Glomerular endothelial cell (primary cell): ENCODE measurements around the gene SHISA6. TPM values are rescaled to one million over a fixed set of nuclear protein-coding genes. Genes with fewer than 3 reads are reported as not detected.

ENCODE experiments used
- DNase-seq: peaks from one replicate; pipeline ENCODE4 v3.0.0-alpha.2; 2011; ENCODE audit warnings: low read depth, low spot score; ENCODE audit errors: extremely low read depth
- total RNA-seq: library from RNA; depleted of rRNA; stranded (reverse); fragments of >200 nt; gene quantifications from 2 replicates; pipeline ENCODE4 v1.2.3, GENCODE V29; 2015

The SHISA6 gene
- total RNA-seq, 1 donor from 2014 or later: not detected

DNA sequence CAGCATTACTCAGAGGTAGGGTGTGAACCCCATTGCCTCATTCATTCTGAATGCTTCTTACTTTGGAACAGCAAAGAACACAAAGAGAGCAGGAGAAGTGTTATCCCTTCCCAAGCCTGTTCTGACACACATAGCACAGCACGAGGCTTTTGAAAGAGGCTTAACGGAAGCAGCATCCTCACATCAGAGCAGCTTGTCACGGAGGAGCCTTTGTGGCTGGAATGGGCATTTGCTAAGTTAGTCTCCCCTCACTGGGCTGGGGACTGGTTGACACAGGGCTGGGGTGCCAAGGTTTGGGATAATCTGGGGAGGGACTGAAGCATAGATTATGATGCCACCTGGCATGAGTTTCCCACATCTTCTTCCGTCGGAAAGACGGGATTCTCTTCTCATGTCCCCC is 189.7 kb downstream of the SHISA6 start:
- DNase-seq: no peak

DNA sequence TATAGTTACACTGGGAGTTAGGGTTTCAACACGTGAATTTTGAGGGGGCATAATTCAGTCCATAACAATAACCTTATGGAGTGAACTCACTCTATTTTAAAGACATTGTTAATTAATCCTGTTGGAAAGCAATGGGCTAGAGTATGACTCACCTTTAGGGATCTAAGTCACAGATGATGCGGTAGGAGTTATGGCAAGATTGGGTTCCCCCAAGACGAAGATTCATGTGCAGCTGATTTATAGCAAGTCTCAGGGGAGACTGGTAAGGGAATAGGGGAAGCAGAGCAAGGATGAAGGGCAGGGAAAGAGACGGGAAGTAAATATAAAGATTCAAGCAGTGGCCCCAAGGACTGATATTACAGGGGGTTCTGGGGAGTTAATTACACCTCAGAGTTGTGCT is 197.7 kb downstream of the SHISA6 start:
- no peak for DNase-seq

DNA sequence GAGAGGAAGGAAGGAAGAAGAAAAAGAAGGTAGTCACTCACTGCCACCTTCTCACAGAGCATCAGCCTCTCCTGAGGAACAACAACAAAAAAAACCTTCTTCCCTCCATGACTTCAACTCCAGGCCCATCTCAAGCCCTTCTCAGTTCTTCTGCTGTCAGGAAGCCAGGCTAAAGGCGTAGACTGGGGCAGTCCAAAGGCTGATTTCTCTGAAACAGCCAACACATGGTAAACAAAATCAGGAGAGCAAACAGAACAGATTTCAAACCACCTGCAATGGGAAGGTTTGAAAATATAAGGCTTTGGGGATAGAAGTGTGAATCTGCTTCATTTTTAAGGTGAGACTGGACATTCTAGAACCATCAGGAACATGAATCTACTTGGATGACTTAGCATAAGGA is 200.0 kb downstream of the SHISA6 start:
- no peak for DNase-seq

DNA sequence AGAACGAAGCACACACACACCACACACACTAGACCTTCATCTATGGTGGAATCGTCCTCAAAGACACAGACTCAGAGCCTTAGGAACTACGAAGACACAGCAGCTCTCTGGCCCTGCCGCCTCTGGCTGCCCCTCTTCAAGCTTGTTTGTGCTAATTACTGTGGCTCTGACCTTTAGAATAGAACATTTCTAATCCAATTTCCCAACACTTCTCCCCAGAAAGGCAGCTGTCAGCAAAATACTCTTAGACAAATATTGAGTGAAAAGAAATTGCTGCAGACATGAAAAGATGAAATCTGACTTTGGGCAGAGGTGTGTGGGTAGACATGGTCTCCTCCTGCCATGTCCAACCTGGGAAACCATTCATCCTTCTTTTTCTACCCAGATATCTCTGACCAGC is 205.3 kb downstream of the SHISA6 start:
- DNase-seq: no peak

DNA sequence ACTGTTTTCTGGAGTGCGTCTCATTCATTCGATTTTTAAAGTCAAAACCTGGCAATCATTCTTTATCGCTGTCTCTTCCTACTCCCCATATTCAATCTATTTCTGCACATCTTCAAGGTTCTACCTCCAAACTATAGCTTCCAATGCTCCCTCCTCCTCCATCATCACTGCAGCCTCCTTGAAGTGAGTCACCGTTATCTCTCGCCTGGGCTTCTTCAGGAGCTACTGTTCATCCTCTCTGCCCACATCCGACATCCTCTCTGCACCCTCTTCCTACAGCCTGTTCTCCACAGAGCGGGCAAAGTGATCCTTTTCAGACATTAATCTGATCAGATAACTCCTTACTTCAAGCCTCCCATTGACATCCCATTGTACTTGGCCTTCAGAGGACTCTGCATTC is 213.1 kb downstream of the SHISA6 start:
- no peak for DNase-seq

DNA sequence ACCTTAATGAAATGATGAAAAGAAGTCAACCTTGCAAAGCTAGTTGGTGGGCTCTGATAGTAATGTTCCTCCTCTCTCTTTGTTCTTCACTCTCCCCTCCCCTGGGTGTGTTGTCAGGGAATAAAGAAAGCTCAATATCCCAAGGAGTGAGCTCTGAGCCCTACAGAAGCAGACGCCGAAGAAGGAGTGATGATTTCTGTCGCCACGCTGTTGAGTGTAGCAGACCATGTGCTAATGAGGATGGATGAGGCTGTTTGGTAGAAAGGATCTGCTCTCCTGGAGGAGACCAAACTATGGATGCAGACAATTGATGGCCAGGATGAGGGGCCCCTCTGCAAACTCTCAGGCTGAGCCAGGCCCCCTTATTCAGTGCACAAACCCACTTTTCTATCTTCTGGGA is 217.3 kb downstream of the SHISA6 start:
- no peak for DNase-seq

DNA sequence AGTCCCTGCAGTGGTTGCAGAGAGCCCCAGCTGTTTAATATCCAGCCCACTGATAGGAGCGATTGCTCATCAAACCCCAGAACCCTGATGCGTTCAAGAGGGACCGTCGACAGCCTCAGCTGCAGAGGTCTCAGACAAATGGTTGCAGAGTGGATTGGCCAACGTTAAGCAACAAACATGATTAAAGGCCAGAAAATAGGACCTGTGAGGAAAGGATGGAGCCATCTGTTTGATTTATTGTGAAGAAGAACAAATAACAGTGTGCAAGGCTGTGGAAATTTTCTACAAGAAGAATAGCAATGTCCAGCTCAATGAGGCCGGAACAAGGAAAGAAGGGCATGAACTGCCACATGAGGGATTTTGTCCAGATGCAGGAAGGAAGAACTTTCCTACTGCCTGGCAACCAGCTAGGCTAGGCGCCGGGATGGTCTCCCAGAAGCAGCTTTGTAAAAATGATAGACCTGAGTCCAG is 218.9 kb downstream of the SHISA6 start:
- no peak for DNase-seq

DNA sequence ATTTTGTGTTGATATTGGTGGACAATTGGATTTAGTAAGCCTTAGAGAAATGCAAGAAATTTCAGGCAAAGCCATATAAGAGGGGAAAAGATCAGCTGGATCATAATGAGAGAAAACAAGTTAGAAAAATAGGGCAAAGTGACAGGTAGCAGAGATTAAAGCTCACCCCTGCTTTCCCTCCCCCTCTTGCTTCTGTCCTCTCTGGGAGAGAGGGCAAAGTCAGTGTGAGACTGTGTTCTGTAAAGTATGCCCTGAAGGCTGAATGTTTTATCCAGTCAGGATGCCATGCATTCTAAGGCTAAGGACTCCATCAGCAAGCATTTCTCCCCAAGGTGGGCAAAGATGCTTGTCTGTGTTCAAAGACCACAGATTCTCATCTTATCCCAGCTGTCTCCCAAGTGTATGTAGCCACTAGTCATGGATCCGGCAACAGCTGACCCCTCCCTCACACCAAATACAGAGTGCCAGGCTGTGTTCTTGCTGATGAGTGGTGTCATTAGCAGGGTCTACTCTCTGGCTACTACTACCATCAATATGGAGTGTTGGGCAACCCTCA is 221.1 kb downstream of the SHISA6 start:
- no peak for DNase-seq

DNA sequence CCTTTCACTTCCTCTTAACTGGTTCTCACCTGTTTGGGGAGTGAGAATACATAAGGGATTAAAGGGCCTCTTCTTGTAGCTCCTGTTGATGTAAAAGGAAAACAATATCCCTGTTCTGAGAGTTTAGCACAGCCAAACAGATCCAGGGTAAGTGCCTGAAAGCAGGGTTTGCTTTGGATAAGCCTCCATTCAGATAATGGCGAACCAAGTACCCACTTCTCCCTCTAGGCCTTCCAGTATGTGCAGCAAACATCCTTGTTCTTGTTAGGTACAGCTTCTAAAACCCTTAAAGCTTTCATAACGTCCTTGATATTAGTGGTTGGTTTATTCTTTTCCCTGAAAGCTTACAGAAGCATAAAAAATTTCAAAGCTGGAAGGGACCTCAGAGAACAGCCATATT is 226.6 kb downstream of the SHISA6 start:
- no peak for DNase-seq

DNA sequence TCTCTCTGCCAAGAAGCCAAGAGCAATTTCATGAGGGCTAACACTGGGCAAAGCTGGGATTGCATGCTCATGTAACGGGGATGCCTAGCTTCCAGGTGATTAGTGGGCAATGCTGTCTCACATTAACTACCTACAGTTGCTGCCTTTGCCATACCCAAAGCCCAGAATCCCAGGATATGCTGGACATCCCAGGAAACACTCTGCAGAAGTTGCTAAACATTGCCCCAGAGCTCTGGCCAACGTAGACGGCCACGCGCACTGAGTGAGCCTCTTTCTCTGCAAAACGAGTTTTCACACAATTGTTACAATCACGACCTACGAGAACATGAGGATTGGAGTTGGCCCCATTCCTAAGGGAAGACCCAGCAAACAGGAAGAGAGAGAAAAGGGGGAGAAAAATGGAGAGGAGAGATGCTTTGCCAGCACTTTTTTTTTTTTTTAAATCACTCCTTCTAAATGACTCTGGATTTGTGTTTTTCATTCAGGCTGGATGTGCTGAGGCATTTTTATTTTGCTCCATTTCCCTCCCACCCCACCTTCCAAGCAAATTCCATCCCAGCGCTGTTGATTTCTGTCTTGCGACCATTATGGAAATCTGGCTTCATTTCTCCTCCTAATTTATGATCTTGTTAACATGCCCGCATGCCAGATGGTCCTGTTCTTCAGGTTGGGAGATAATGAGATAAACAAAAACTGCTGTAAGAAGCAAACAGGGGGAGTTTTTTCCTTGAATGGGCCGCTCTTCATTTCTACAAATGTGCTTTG is 244.5 kb downstream of the SHISA6 start:
- DNase-seq: no peak

DNA sequence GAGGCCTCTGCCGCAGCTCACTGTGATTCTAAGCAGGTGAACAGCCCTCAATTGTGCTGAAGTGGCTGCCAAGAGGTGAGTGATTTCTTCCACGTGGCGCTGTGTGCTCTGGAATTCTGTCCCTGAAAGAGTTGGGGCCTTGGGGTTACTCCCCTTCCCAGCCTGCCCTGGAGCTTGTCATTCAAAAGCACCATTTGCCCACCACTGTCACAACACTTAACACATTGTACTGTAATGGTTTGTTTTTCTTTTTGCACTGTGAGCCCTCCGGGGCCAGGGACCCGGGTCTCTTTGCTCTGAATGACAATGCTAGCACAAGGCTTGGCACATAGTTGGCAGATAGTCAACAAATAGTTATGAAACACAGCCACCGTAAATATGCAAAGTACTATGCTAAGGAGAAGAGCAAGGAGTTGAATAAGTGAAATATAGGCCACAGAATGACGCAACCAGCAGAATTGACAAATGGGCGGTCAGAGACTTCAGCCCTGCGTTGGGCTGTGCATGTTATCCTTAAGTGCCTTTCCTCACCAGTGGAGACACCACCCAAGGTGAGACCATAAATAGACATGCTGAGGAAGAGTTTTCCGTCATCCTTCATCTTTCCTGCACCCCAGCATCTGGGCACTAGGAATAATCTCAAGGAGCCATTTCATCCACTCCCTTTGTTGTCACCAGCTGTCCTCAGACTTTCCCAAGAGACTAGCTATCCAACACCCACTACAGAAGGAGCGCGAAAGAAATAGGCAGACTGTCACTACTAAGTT is 245.3 kb downstream of the SHISA6 start:
- no peak for DNase-seq

DNA sequence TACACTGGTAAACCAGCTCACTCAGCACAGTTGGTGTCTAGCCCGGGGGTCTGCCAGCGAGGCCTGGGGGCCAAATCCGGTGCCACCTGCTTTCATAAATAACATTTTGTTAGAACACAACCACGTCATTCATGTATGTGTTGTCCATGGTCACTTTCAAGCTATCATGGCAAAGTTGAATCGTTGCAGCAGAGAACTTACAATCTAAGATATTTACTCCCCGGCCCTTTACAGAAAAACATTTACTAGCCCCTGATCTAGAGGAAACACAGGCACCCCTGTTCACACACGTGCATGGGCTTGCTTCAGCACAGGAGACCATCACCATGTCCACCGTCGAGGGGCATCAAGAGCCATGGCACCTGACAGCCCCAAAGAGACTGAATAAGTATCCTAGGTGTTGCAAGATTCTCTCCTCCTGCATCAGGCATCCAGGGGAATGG is 245.9 kb downstream of the SHISA6 start:
- no peak for DNase-seq

DNA sequence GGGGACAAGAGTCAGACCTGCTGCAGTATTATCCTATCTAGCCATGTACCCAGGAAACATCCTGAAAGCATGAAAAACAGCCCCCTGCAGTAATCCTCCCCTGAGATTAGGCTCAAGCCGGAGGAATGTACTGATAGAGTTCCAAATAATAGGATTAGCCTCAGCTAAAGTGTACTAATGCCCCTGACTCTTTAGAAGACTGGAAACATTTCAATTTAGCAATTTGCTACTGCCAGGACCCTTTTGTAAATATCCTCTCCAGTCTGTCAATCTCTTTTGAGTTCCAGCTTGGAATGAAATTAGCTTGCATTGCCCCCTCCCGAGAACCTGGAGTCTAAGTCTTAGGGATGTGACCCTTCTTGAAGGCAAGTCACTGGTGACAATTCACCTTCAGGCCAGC is 246.5 kb downstream of the SHISA6 start:
- no peak for DNase-seq

DNA sequence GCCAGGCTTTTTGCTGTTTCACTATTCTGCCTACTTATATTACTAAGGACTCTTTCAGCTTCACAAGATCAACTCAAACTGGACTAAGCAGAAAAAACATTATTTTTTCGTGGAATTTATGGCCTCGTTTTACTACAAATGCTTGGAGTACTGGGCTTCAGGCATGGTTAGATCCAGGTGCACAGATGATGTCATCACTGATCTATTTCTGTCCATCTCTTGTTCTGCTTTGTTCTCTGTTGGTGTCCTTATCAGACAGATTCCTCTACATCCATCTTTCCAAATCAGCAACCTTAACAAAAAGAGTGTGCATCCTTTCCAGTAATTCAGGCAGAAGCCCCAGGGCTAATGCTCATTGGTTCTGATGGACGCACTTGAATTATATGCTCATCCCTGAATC is 247.4 kb downstream of the SHISA6 start:
- DNase-seq: no peak

DNA sequence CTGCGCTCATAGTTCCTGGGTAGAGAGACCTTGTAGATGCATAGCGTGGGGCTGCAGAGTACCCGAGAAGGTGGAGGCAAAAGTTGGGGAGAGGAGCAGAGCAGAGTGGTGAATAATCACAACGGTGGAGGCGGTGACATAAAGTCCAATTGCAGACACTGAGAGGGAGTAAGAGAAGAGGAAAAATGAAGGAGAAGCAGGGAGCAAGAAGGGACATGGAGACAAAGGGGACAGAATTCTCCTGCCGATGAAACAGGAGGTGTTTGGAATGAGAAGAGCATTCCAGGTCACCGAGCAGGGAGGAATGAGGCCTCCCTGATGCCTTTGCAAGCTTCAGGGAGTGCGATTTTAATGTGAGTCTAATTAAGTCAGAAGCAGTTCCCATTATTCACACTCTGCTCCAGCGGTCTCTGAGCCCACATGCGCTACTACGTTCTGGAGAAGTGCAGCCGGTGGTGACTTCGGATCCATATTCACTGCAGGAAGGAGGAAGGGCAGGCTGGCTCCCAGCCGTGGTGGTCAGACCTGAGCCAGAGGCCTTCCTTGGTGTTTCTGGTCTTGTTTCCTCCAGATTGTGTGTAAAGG is 249.2 kb downstream of the SHISA6 start:
- no peak for DNase-seq

DNA sequence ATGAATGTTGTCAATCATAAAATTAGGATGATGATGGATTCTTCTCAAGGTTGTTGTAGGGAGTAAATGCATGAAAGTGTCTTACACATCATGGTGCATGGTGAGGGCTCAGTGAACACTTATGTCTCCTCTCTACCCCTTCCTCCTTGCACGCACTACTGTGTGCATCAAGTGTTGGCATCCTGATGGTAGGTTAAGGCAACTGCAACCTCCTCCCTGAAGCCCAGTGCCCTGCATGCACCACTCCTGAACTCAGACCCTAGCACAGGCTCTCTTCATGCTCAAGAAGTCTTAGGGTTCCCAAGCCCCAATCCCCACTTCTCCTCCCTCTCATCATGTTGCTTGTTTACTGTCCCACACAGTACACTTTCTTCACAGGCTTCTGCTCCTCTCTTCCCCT is 251.5 kb downstream of the SHISA6 start:
- DNase-seq: no peak

DNA sequence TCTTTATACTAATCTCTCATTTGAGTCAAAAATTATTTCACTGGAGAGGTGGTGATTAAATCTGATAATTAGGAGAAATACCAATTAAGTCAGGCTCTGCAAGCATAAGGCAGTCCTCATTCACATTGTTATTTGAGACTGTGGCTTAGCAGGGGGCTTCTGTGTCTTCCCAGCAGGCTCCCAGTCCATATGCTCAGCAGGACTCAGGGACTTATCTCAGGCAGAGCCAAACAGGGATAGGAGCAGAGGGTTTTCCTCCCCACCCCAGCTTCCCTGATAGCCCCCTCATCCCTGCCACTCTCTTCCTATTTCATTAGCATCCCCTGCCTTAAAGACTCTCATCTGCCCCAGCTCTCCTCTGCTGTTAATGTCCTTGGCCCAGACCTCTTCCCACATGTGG is 252.9 kb downstream of the SHISA6 start:
- no peak for DNase-seq

DNA sequence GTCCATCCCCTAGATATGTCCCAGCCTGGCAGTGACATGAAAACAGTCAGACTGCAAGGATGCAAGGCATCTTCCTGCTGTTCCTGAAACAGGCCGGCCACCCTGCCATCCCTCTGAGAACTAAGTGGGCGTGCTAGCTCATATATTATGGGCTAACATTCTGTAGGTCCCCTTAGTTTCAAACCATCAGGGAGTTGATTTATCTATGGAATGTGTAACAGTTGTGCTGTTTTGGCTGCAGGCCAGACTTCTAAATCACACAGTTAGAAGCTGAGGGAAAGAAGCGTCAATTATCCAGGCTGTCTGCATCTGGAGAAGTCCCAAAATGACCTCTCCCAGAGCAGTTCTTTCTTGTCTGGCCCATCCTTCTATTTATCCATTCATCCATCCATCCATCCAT is 254.6 kb downstream of the SHISA6 start:
- no peak for DNase-seq

DNA sequence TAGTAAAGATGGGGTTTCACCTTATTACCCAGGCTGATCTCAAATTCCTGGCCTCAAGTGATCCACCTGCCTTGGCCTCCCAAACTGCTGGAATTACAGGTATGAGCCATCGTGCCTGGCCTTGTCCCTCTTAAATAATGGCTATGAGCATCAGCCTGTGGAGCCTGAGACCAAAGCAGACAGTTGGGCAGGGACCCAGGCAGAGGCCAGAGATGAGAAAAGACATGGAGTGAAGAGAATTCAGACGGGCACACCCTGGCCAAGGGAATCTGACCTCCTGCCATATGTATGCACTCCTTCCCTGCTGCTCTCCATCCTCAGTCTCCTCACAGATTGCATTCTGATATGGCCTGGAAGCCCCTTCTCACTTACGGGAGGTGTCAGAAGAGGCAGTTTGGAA is 258.9 kb downstream of the SHISA6 start:
- DNase-seq: no peak

DNA sequence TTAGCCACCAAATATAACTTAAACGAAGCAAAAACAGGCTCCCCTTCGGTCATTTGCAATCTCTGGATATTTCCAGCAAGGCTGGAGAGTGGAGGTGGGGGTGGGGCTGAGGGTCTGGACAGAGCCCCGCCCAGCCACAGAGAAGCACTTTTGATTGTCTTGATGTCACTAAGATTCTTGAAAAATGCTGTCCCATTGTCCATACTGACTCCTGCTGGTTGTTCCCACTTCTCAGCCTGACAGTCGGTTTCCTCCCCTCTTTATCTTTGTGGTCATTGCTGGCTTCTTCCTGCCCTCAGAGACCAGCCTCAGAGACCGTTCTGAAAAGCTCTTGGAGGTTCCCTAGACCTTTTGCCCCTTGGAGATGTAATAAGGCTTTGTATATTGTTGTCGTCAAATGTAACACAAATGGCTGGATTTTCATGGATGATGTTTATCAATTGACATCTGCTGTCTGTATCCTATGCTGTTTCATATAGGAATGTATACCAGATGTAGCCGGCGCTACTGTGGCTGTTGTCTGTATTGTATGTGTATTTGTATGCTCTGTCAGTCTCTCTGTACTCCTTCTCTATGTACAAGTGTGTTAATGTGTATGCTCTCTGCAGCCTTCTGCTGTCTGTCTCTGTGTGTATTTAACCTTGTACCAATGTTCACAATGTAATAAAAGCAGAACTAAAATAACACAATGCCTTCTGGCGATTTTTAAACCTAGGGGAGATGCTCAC is 262.5 kb downstream of the SHISA6 start:
- no peak for DNase-seq

DNA sequence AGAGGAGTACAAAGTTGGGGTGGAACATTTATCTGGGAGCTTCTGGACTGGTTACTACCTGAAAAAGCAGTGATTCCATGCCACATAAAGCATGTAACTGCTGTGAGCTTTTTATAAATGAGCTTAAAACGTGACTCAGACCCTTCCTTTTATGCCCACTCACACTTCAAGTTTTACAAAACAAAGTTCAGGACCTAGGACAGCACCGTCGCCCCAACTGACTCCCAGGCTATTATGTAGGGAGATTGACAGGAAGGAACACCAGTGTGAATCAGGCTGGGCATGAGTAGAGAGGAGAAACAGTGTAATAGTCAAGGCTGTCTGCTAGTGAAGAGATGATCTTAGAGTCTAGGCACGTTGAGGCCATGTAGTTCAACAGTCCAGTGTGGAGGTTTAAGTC is 265.6 kb downstream of the SHISA6 start:
- no peak for DNase-seq
